H1 (cell line): Measurements from ENCODE around the gene NOX5. TPM values are rescaled to one million over a fixed set of nuclear protein-coding genes. Genes with fewer than 3 reads are reported as not detected.

Source experiments
- CTCF ChIA-PET: fragments of 300-600 bp; sonication (Branson Sonifier 250); formaldehyde crosslinking; loops from one replicate; lab custom pipeline; 2021; ENCODE audit not compliant: partially characterized antibody; lab: Charles Lee
- POLR2A ChIA-PET: fragments of 300-600 bp; sonication (Branson Sonifier 250); formaldehyde crosslinking; loops from one replicate; lab custom pipeline; 2021; ENCODE audit warnings: inconsistent platforms; ENCODE audit not compliant: partially characterized antibody; lab: Charles Lee
- DNase-seq, 2 experiments: peaks; one replicate each; pipeline versions ENCODE4 v3.0.0 to v3.0.0-alpha.2; 2010 to 2022; ENCODE audit warnings: low spot score in 2 of 2, low read depth in 1 of 2, mixed read lengths in 1 of 2
- FAIRE-seq: peaks from 2 replicates; lab custom pipeline; 2011; peaks lifted over from hg19 to GRCh38; lab: Jason Lieb, UNC
- H2AFZ ChIP-seq: 2 replicates; pipeline ENCODE4 v1.8.1; 2012; ENCODE audit warnings: low read length, inconsistent platforms
- H2AK5ac ChIP-seq: 2 replicates; pipeline ENCODE4 v1.6.1; 2013; ENCODE audit warnings: low read depth, low read length
- H2BK120ac ChIP-seq: replicated peaks from 2 replicates; pipeline ENCODE3; 2013; ENCODE audit warnings: low read depth, low read length, inconsistent platforms
- H2BK12ac ChIP-seq: 2 replicates; pipeline ENCODE4 v1.6.1; 2013; ENCODE audit warnings: low read depth, low read length
- H2BK15ac ChIP-seq: 2 replicates; pipeline ENCODE4 v1.6.1; 2013; ENCODE audit warnings: low read length
- H2BK20ac ChIP-seq: 2 replicates; pipeline ENCODE4 v1.6.1; 2013; ENCODE audit warnings: low read length
- H2BK5ac ChIP-seq: 2 replicates; pipeline ENCODE4 v1.6.1; 2013; ENCODE audit warnings: low read depth, low read length
- H3K14ac ChIP-seq: 2 replicates; pipeline ENCODE4 v1.6.1; 2013; ENCODE audit warnings: inconsistent platforms; ENCODE audit not compliant: insufficient read length
- H3K18ac ChIP-seq: 2 replicates; pipeline ENCODE4 v1.6.1; 2013; ENCODE audit warnings: low read length; ENCODE audit errors: extremely low read depth
- H3K23ac ChIP-seq: 2 replicates; pipeline ENCODE4 v1.6.1; 2013; ENCODE audit warnings: inconsistent platforms; ENCODE audit not compliant: insufficient read length
- H3K23me2 ChIP-seq: 2 replicates; pipeline ENCODE4 v1.6.1; 2013; ENCODE audit warnings: low read depth, low read length
- H3K27ac ChIP-seq: 2 replicates; pipeline ENCODE4 v1.6.1; 2011; ENCODE audit warnings: low read depth, low read length, inconsistent platforms
- H3K27me3 ChIP-seq, 4 experiments: replicated peaks in 1 of 4; 1 replicate in 1 of 4; 2 replicates in 3 of 4; pipeline versions ENCODE4 v1.6.1 to v1.8.1; 2011 to 2013; ENCODE audit warnings: low read length in 3 of 4, mild to moderate bottlenecking in 3 of 4, inconsistent platforms in 2 of 4, mixed read lengths in 2 of 4, moderate library complexity in 1 of 4; ENCODE audit not compliant: control insufficient read depth in 3 of 4, insufficient read depth in 3 of 4; ENCODE audit errors: extremely low read depth in 1 of 4
- H3K36me3 ChIP-seq, 4 experiments: 2 replicates each; pipeline versions ENCODE4 v1.6.1 to v1.8.1; 2011 to 2013; ENCODE audit warnings: mild to moderate bottlenecking in 4 of 4, low read length in 3 of 4, moderate library complexity in 2 of 4, control low read depth in 1 of 4, inconsistent platforms in 1 of 4; ENCODE audit not compliant: insufficient read depth in 4 of 4, control insufficient read depth in 2 of 4
- H3K4ac ChIP-seq: replicated peaks from 2 replicates; pipeline ENCODE3; 2013; ENCODE audit warnings: low read length, low read depth, mixed read lengths, inconsistent platforms; ENCODE audit not compliant: insufficient read length
- H3K4me1 ChIP-seq, 4 experiments: replicated peaks in 1 of 4; 1 replicate in 1 of 4; 2 replicates in 3 of 4; pipeline versions ENCODE4 v1.6.1 to v1.8.1; 2011 to 2013; ENCODE audit warnings: low read length in 3 of 4, inconsistent platforms in 2 of 4, mixed read lengths in 1 of 4; ENCODE audit not compliant: insufficient read depth in 4 of 4, control insufficient read depth in 3 of 4
- H3K4me2 ChIP-seq, 2 experiments: 2 replicates each; pipeline versions ENCODE4 v1.6.1 to v1.8.1; 2011 to 2013; ENCODE audit warnings: low read depth in 2 of 2, low read length in 2 of 2, control low read depth in 1 of 2, inconsistent platforms in 1 of 2, mild to moderate bottlenecking in 1 of 2; ENCODE audit not compliant: insufficient read depth in 1 of 2
- H3K4me3 ChIP-seq, 4 experiments: fragments of 200-600, 300-600 bp in 1 of 4; sonication (generic), shearing (Covaris generic), sonication (Bioruptor Twin) in 1 of 4; 2 replicates each; pipeline versions ENCODE4 v1.5.1 to v1.8.1; 2011 to 2016; ENCODE audit warnings: low read length in 4 of 4, low read depth in 3 of 4, control low read depth in 2 of 4, inconsistent platforms in 2 of 4, mild to moderate bottlenecking in 2 of 4, mixed read lengths in 1 of 4, moderate library complexity in 1 of 4; ENCODE audit not compliant: insufficient read depth in 2 of 4; ENCODE audit errors: extremely low read depth in 1 of 4
- H3K56ac ChIP-seq: replicated peaks from 2 replicates; pipeline ENCODE3; 2013; ENCODE audit warnings: low read depth, mild to moderate bottlenecking, mixed read lengths, low read length, inconsistent platforms; ENCODE audit not compliant: insufficient read length
- H3K79me1 ChIP-seq: 2 replicates; pipeline ENCODE4 v1.6.1; 2013; ENCODE audit warnings: low read depth, low read length, control low read depth
- H3K79me2 ChIP-seq, 2 experiments: 2 replicates each; pipeline versions ENCODE4 v1.6.1 to v1.8.1; 2012 to 2013; ENCODE audit warnings: low read length in 2 of 2, mild to moderate bottlenecking in 2 of 2, inconsistent platforms in 1 of 2; ENCODE audit not compliant: insufficient read depth in 2 of 2, control insufficient read depth in 1 of 2
- H3K9ac ChIP-seq, 4 experiments: replicated peaks in 1 of 4; 1 replicate in 1 of 4; 2 replicates in 3 of 4; pipeline versions ENCODE4 v1.6.1 to v1.8.1; 2011 to 2013; ENCODE audit warnings: low read depth in 3 of 4, low read length in 3 of 4, control low read depth in 2 of 4, mild to moderate bottlenecking in 2 of 4, moderate library complexity in 2 of 4, inconsistent platforms in 1 of 4; ENCODE audit errors: extremely low read depth in 1 of 4
- H3K9me3 ChIP-seq, 2 experiments: 2 replicates each; pipeline versions ENCODE4 v1.6.1 to v1.8.1; 2012 to 2013; ENCODE audit warnings: mild to moderate bottlenecking in 2 of 2, moderate library complexity in 2 of 2, control low read depth in 1 of 2, inconsistent platforms in 1 of 2, low read depth in 1 of 2, low read length in 1 of 2, mixed read lengths in 1 of 2; ENCODE audit not compliant: insufficient read depth in 2 of 2
- H4K20me1 ChIP-seq, 2 experiments: replicated peaks in 1 of 2; 2 replicates each; pipeline versions ENCODE3 to v1.8.1; 2011 to 2013; ENCODE audit warnings: inconsistent platforms in 2 of 2, low read length in 2 of 2, mild to moderate bottlenecking in 1 of 2; ENCODE audit not compliant: insufficient read depth in 2 of 2, control insufficient read depth in 1 of 2
- H4K5ac ChIP-seq: 2 replicates; pipeline ENCODE4 v1.6.1; 2013; ENCODE audit warnings: low read length, low read depth, mixed read lengths, inconsistent platforms; ENCODE audit not compliant: insufficient read length
- H4K8ac ChIP-seq: 2 replicates; pipeline ENCODE4 v1.8.0; 2013; ENCODE audit warnings: mild to moderate bottlenecking, moderate library complexity, low read length, inconsistent platforms; ENCODE audit not compliant: insufficient read depth; ENCODE audit errors: extremely low read depth
- H4K91ac ChIP-seq: replicated peaks from 2 replicates; pipeline ENCODE3; 2013; ENCODE audit warnings: low read length, mixed read lengths, inconsistent platforms; ENCODE audit not compliant: insufficient read length
- CHD2 ChIP-seq: IDR thresholded peaks from 2 replicates; pipeline ENCODE4 v1.6.1; 2012; ENCODE audit warnings: low read length, improper control_type of control experiment
- CTBP2 ChIP-seq: IDR thresholded peaks from 2 replicates; pipeline ENCODE4 v1.7.0; 2011; ENCODE audit warnings: borderline replicate concordance, mild to moderate bottlenecking, moderate library complexity, mixed read lengths, low read length; ENCODE audit not compliant: insufficient read depth, insufficient read length
- EP300 ChIP-seq, 2 experiments: IDR thresholded peaks; 1 replicate in 1 of 2; 2 replicates in 1 of 2; pipeline ENCODE4 v1.6.1; 2011 to 2012; ENCODE audit warnings: low read depth in 2 of 2, low read length in 2 of 2, mild to moderate bottlenecking in 2 of 2, borderline replicate concordance in 1 of 2, inconsistent platforms in 1 of 2, moderate library complexity in 1 of 2
- JUND ChIP-seq: IDR thresholded peaks from 2 replicates; pipeline ENCODE4 v1.6.1; 2011; ENCODE audit warnings: mild to moderate bottlenecking, improper control_type of control experiment, low read length
- TAF1 ChIP-seq: IDR thresholded peaks from 2 replicates; pipeline ENCODE4 v1.6.1; 2011; ENCODE audit warnings: mild to moderate bottlenecking, low read depth, low read length
- TBP ChIP-seq: IDR thresholded peaks from 2 replicates; pipeline ENCODE4 v1.6.1; 2011; ENCODE audit warnings: low read depth, low read length, improper control_type of control experiment
- WGBS, 2 experiments: shearing (Covaris generic) in 1 of 2; methylation state at CpG; one replicate each; pipeline versions ENCODE4 v1.1.6 to v1.1.7; 2013 to 2015; ENCODE audit warnings: low lambda C conversion rate in 2 of 2, mixed read lengths in 2 of 2, inconsistent platforms in 1 of 2, low coverage in 1 of 2, missing lambda C conversion rate in 1 of 2; ENCODE audit not compliant: insufficient replicate concordance in 2 of 2, insufficient coverage in 1 of 2, insufficient read length in 1 of 2; ENCODE audit errors: extremely low coverage in 1 of 2, missing lambda C conversion rate in 1 of 2; 5-methylcytosine and 5-hydroxymethylcytosine counted together
- polyA plus RNA-seq, 7 experiments: library from polyadenylated mRNA; depleted of rRNA in 3 of 7; stranded (reverse) in 5 of 7; unstranded in 2 of 7; fragments of >200 nt in 5 of 7; fragments of 200-250 nt in 2 of 7; gene quantifications; 1 replicate in 5 of 7; 2 replicates in 1 of 7; 4 replicates in 1 of 7; pipeline versions ENCODE4 v1.2.1 to v1.2.3, GENCODE V29; 2011 to 2013; ENCODE audit warnings: missing spikeins in 2 of 7, mixed read lengths in 2 of 7
- total RNA-seq: library from RNA; stranded (reverse); fragmentation: NEBNext Ultra II Directional; extraction: Animal tissue kit (Norgen Biotek cat#: 25700); gene quantifications from 2 replicates; pipeline ENCODE4 v1.2.1, GENCODE V29; 2021

Gene NOX5
- total and polyA plus RNA-seq, 2 of the 8 experiments (the other 6 are each of a cell fraction or from before 2014, with no cell fraction given) = under 0.01 TPM; not detected in 1

- Histone ChIP-seq H3K14ac (no peak overlapping the region), H3K23me2 (no peaks in the 10 kb centered on the region), H2BK20ac (no peak overlapping the region), H3K36me3 (no peaks in the 10 kb centered on the region), H3K27ac (no peak overlapping the region), H2AK5ac (no peak overlapping the region), H3K79me2 (no peaks in the 10 kb centered on the region), H2BK12ac (no peak overlapping the region), H3K9me3 (no peaks in the 10 kb centered on the region), H3K18ac (no peak overlapping the region), H2BK120ac (no peak overlapping the region), H3K4ac (no peak overlapping the region), H2AFZ (no peak overlapping the region), H3K23ac (no peak overlapping the region), H4K91ac (no peak overlapping the region), H3K56ac (no peak overlapping the region), H3K79me1 (no peaks in the 10 kb centered on the region), H3K27me3 (no peaks in the 10 kb centered on the region; a peak in 1 of 7 replicates), H3K4me2 (no peak overlapping the region), H2BK15ac (no peak overlapping the region), H3K4me3 (no peak overlapping the region), H2BK5ac (no peak overlapping the region), H4K5ac (no peak overlapping the region), H4K8ac (no peak overlapping the region), H3K4me1 (0 out of 7 replicates have a peak, but pooled peaks cover 0 to 3% (median 0%) of the 10 kb centered on the region in 4 experiments), H4K20me1 (no peaks in the 10 kb centered on the region), H3K9ac (no peak overlapping the region)
- DNase-seq (no peak), FAIRE-seq (no peak)
- 90% methylated on average over 4 of the region's 5 CpGs; no CpG with 5 or more reads in 1 of the 2 experiments for WGBS, 2 experiments
- ChIA-PET POLR2A (no interaction called here), CTCF (interaction anchor here (0.6 to 1.2 kb wide), 5 partner anchors 11 to 43 kb away, joined by 3 to 4 read pairs (median 3); no protein-coding TSS in a partner anchor)
- TF ChIP-seq EP300 (IDR thresholded peaks at IDR 0.05; ENCODE audit: borderline replicate concordance in 1 of 2, low read depth in 2 of 2, low read length in 2 of 2) (no peak), TAF1 (no peak), CTBP2 (no peak), JUND (no peak), CHD2 (no peak), TBP (no peak)
Measured at GRCh38 chr15:69016021-69016595, 1.6 kb downstream of the NOX5 start.
